ENCODE data around the gene NREP. TPM values are rescaled to one million over a fixed set of nuclear protein-coding genes. Genes with fewer than 3 reads are reported as not detected.

NREP gene
- total and polyA plus RNA-seq, 10 donors: 12.9 to 54.5 (median 32.9) TPM

- TF ChIP-seq POLR2AphosphoS5 (IDR thresholded peaks at IDR 0.05): no peak
- TF ChIP-seq CTCF (IDR thresholded peaks at IDR 0.05 in 8 of 11, conservative IDR thresholded peaks at IDR 0.05 in 3 of 11): no peak
- TF ChIP-seq POLR2A (IDR thresholded peaks at IDR 0.05): no peak
- Histone ChIP-seq H3K4me3 (no peak overlapping the region), H3K27me3 (replicated peaks in 1 of 7) (no peaks in the 10 kb centered on the region), H3K4me1 (peaks cover 0 to 17% (median 0%) of the 10 kb centered on the region in 6 donors), H3K27ac (no peak overlapping the region), H3K36me3 (no peaks in the 10 kb centered on the region), H3K9me3 (peaks cover 0 to 15% (median 11%) of the 10 kb centered on the region in 8 donors)
- intact Hi-C loops (cut with DNase I; ENCODE audit: low total_unique reads): no loop called here
- no peak for DNase-seq
- 75 to 94% (median 82%) methylated on average over 1 of the region's 1 CpG for WGBS, 5 donors
Observed at GRCh38 chr5:111707630-111708164, 49.3 kb downstream of the NREP start.

GRCh38 chr5:111706345-111706744, 50.6 kb downstream of the NREP start:
- no peaks in the 10 kb centered on the region for H3K27me3 ChIP-seq (replicated peaks in 1 of 7)
- H3K27ac ChIP-seq: no peak overlapping the region
- peaks cover 0 to 2% (median 0%) of the 10 kb centered on the region in 8 donors for H3K9me3 ChIP-seq
- no peaks in the 10 kb centered on the region for H3K36me3 ChIP-seq
- TF ChIP-seq POLR2AphosphoS5 (IDR thresholded peaks at IDR 0.05) (no peak), POLR2A (IDR thresholded peaks at IDR 0.05) (no peak), CTCF (IDR thresholded peaks at IDR 0.05 in 8 of 11, conservative IDR thresholded peaks at IDR 0.05 in 3 of 11) (no peak)
- intact Hi-C loops (cut with DNase I; ENCODE audit: low total_unique reads): no loop called here
- DNase-seq: no peak
- peaks cover 0 to 17% (median 0%) of the 10 kb centered on the region in 6 donors for H3K4me1 ChIP-seq
- no peak overlapping the region for H3K4me3 ChIP-seq
- WGBS, 5 donors: 60 to 84% (median 69%) methylated on average over 4 of the region's 4 CpGs

- intact Hi-C loops (cut with DNase I; ENCODE audit: low total_unique reads): no loop called here
- DNase-seq: no peak
- Histone ChIP-seq H3K4me1 (peaks cover 0 to 17% (median 0%) of the 10 kb centered on the region in 6 donors), H3K27ac (no peak overlapping the region), H3K27me3 (replicated peaks in 1 of 7) (no peaks in the 10 kb centered on the region), H3K36me3 (no peaks in the 10 kb centered on the region), H3K9me3 (no peaks in the 10 kb centered on the region), H3K4me3 (no peak overlapping the region)
- TF ChIP-seq POLR2A (IDR thresholded peaks at IDR 0.05): no peak
- TF ChIP-seq CTCF (IDR thresholded peaks at IDR 0.05 in 8 of 11, conservative IDR thresholded peaks at IDR 0.05 in 3 of 11): no peak
- TF ChIP-seq POLR2AphosphoS5 (IDR thresholded peaks at IDR 0.05): no peak
- WGBS, 5 donors: 23 to 49% (median 35%) methylated on average over 2 of the region's 2 CpGs
Observed at GRCh38 chr5:111704452-111705085, 52.4 kb downstream of the NREP start.

- DNase-seq: no peak
- Histone ChIP-seq H3K27me3 (replicated peaks in 1 of 7) (no peaks in the 10 kb centered on the region), H3K27ac (no peak overlapping the region), H3K9me3 (no peaks in the 10 kb centered on the region), H3K4me3 (no peak overlapping the region), H3K4me1 (peaks cover 0 to 17% (median 0%) of the 10 kb centered on the region in 6 donors), H3K36me3 (no peaks in the 10 kb centered on the region)
- intact Hi-C loops (cut with DNase I; ENCODE audit: low total_unique reads): no loop called here
- 25 to 48% (median 34%) methylated on average over 3 of the region's 3 CpGs for whole genome bisulfite sequencing, 5 donors
- TF ChIP-seq POLR2A (IDR thresholded peaks at IDR 0.05): no peak
- no peak for TF ChIP-seq POLR2AphosphoS5 (IDR thresholded peaks at IDR 0.05)
- TF ChIP-seq CTCF (IDR thresholded peaks at IDR 0.05 in 8 of 11, conservative IDR thresholded peaks at IDR 0.05 in 3 of 11): no peak
Observed at GRCh38 chr5:111703662-111704061, 53.3 kb downstream of the NREP start.

Data from spleen (tissue), 11 donors.